ENCODE measurements around the gene ZSWIM4. TPM values are rescaled to one million over a fixed set of nuclear protein-coding genes. Genes with fewer than 3 reads are reported as not detected.

ZSWIM4 gene
- total RNA-seq, 1 experiment from 2014 or later: 8.7 TPM

- H3K4me1 ChIP-seq (ENCODE audit: control insufficient read depth, insufficient read depth, low read length): peaks cover 19% of the 10 kb centered on the region
- no peaks in the 10 kb centered on the region; the same call in 1 of the 2 replicates for H3K36me3 ChIP-seq (ENCODE audit: control insufficient read depth, insufficient read depth, low read length)
- DNase-seq (ENCODE audit: low read depth, low spot score) (no peak), ATAC-seq (no peak)
- H3K4me3 ChIP-seq (ENCODE audit: low read depth in 2 of 2, low read length in 2 of 2): no peak overlapping the region
- POLR2A ChIA-PET: interaction anchor here (0.6 kb wide), 1 partner anchor 13 kb away, joined by 6 read pairs; no protein-coding TSS in a partner anchor
- H3K27ac ChIP-seq (ENCODE audit: low read length): no peak overlapping the region
- in situ Hi-C loops (cut with HindIII; ENCODE audit: low pct_unique_long_range_greater_than_20kb, low sequenced_read_pairs): no loop called here
- no TSS peak for BruUV-seq (replicated peaks)
- no peaks in the 10 kb centered on the region for H3K9me3 ChIP-seq (ENCODE audit: control insufficient read depth, insufficient read depth, low read depth, low read length)
- no peaks in the 10 kb centered on the region for H3K27me3 ChIP-seq (ENCODE audit: control insufficient read depth, insufficient read depth, low read length)
- TF ChIP-seq POLR2AphosphoS5 (IDR thresholded peaks at IDR 0.05; ENCODE audit: low read depth, low read length) (0 out of 2 replicates have a peak, but pooled peaks have one; percentile 5), CTCF (IDR thresholded peaks at IDR 0.05) (no peak), SIN3A (IDR thresholded peaks at IDR 0.05; ENCODE audit: borderline replicate concordance, insufficient read depth, low read depth, low read length) (no peak)
- CTCF ChIA-PET: interaction anchor here (0.6 kb wide), 1 partner anchor 26 kb away, joined by 3 read pairs; no protein-coding TSS in a partner anchor
- intact Hi-C loops (cut with micrococcal nuclease; ENCODE audit: unreplicated experiment): no loop called here
Measured at GRCh38 chr19:13830741-13831536, 35.7 kb downstream of the ZSWIM4 start.

DNA sequence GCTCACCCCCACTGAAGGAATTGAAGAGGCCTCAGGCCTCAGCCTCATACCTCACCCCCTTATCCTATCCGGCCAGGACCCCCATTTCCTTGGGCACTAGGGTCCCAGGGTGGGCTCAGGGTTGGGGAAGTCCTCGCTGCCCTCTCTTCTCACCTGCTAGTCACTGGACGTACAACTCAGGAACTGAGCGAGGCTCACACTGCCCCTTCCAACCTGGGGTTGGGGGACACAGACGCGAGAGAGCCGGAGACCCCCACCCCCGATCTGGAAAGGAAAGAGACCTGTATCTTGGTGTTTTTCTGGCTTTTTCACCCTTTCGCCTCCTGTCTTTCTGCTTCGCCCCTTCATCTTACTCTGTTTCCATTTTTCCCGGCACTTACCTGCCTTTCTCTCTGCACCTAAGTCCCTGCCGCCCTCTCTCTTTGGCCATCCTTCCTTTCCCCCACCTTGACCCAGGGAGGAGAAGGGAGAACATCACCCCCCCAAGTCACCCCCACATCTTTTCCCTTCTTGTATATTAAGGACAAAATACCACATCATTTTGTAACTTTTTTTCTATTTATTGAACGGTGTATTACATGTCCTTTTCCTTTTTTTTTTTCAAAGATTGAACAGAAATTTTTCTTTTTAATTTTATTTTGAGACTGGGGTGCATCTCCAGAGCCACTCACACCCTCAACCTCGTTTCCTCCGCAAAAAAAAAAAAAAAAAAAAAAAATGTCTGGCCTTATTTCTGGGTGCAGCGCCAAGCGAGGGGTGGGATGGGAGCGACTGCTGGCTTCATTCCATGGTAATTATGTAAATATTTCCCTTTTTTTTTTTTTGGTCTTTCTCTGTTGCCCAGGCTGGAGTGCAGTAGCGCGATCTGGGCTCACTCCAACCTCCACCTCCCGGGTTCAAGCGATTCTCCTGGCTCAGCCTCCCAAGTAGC, 36.6 kb downstream of the ZSWIM4 start:
- Histone ChIP-seq H3K4me1 (ENCODE audit: control insufficient read depth, insufficient read depth, low read length) (peaks cover 28% of the 10 kb centered on the region), H3K9me3 (ENCODE audit: control insufficient read depth, insufficient read depth, low read depth, low read length) (no peaks in the 10 kb centered on the region), H3K27ac (ENCODE audit: low read length) (no peak overlapping the region), H3K36me3 (ENCODE audit: control insufficient read depth, insufficient read depth, low read length) (no peaks in the 10 kb centered on the region; the same call in 1 of the 2 replicates), H3K27me3 (ENCODE audit: control insufficient read depth, insufficient read depth, low read length) (no peaks in the 10 kb centered on the region), H3K4me3 (ENCODE audit: low read depth in 2 of 2, low read length in 2 of 2) (no peak overlapping the region)
- in situ Hi-C loops (cut with HindIII; ENCODE audit: low pct_unique_long_range_greater_than_20kb, low sequenced_read_pairs) (no loop called here), intact Hi-C loops (cut with micrococcal nuclease; ENCODE audit: unreplicated experiment) (loop anchor here (2.0 kb wide), 1 partner anchor 29 kb away; no protein-coding TSS in a partner anchor)
- TF ChIP-seq SIN3A (IDR thresholded peaks at IDR 0.05; ENCODE audit: borderline replicate concordance, insufficient read depth, low read depth, low read length) (no peak), CTCF (IDR thresholded peaks at IDR 0.05) (no peak), TCF7L2 (IDR thresholded peaks at IDR 0.05; ENCODE audit: low read depth, low read length) (no peak), POLR2AphosphoS5 (IDR thresholded peaks at IDR 0.05; ENCODE audit: low read depth, low read length) (peak; percentile 66; the same call in 1 of the 2 replicates)
- TF ChIP-seq, protein P1, sequence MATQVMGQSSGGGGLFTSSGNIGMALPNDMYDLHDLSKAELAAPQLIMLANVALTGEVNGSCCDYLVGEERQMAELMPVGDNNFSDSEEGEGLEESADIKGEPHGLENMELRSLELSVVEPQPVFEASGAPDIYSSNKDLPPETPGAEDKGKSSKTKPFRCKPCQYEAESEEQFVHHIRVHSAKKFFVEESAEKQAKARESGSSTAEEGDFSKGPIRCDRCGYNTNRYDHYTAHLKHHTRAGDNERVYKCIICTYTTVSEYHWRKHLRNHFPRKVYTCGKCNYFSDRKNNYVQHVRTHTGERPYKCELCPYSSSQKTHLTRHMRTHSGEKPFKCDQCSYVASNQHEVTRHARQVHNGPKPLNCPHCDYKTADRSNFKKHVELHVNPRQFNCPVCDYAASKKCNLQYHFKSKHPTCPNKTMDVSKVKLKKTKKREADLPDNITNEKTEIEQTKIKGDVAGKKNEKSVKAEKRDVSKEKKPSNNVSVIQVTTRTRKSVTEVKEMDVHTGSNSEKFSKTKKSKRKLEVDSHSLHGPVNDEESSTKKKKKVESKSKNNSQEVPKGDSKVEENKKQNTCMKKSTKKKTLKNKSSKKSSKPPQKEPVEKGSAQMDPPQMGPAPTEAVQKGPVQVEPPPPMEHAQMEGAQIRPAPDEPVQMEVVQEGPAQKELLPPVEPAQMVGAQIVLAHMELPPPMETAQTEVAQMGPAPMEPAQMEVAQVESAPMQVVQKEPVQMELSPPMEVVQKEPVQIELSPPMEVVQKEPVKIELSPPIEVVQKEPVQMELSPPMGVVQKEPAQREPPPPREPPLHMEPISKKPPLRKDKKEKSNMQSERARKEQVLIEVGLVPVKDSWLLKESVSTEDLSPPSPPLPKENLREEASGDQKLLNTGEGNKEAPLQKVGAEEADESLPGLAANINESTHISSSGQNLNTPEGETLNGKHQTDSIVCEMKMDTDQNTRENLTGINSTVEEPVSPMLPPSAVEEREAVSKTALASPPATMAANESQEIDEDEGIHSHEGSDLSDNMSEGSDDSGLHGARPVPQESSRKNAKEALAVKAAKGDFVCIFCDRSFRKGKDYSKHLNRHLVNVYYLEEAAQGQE (IDR thresholded peaks at IDR 0.05; ENCODE audit: insufficient read depth in 1 of 2, low read depth in 2 of 2, low read length in 1 of 2): no peak
- ATAC-seq (no peak), DNase-seq (ENCODE audit: low read depth, low spot score) (no peak)
- BruUV-seq (replicated peaks): no TSS peak
- POLR2A ChIA-PET: no interaction called here
- CTCF ChIA-PET: no interaction called here

All from Panc1 (cell line).